Measurements from ENCODE around the gene INO80C.

The INO80C gene

GRCh38 chr18:35497370-35498197, at the start of gene INO80C:
Gene INO80C (minus strand): TSS chr18:35497960. CDS start chr18:35497874, 86 bp downstream.
- DNase-seq: peak; percentile 88 to 89

- DNase-seq: no peak
These were observed 49.3 kb upstream of the INO80C start for GRCh38 chr18:35547008-35547605.

GRCh38 chr18:35542356-35542755, 44.6 kb upstream of the INO80C start:
- no peak for DNase-seq

- DNase-seq: no peak
These were observed 37.5 kb upstream of the INO80C start for GRCh38 chr18:35535297-35535696.

- no peak for DNase-seq
These were observed 36.2 kb upstream of the INO80C start for GRCh38 chr18:35533916-35534405.

- DNase-seq: no peak
These were observed 31.1 kb upstream of the INO80C start for GRCh38 chr18:35528749-35529274.

GRCh38 chr18:35526495-35527059, 28.8 kb upstream of the INO80C start:
- no peak for DNase-seq

- no peak for DNase-seq
These were observed 28.2 kb upstream of the INO80C start for GRCh38 chr18:35525795-35526494.

- DNase-seq: no peak
These were observed 26.5 kb upstream of the INO80C start for GRCh38 chr18:35524226-35524625.

- DNase-seq: no peak
These were observed 24.6 kb upstream of the INO80C start for GRCh38 chr18:35522130-35522959.

- no peak for DNase-seq
These were observed 23.4 kb upstream of the INO80C start for GRCh38 chr18:35521133-35521532.

- DNase-seq: no peak
These were observed 21.6 kb upstream of the INO80C start for GRCh38 chr18:35519148-35519899.

- no peak for DNase-seq
These were observed 20.0 kb upstream of the INO80C start for GRCh38 chr18:35517715-35518114.

- no peak for DNase-seq
These were observed 19.0 kb upstream of the INO80C start for GRCh38 chr18:35516789-35517188.

- no peak for DNase-seq
These were observed 18.6 kb upstream of the INO80C start for GRCh38 chr18:35516351-35516750.

- no peak for DNase-seq
These were observed 17.8 kb upstream of the INO80C start for GRCh38 chr18:35515460-35516130.

- DNase-seq: no peak
These were observed 17.1 kb upstream of the INO80C start for GRCh38 chr18:35514752-35515459.

- DNase-seq: no peak
These were observed 16.5 kb upstream of the INO80C start for GRCh38 chr18:35514283-35514682.

GRCh38 chr18:35513181-35513936, 15.6 kb upstream of the INO80C start:
- DNase-seq: no peak

All from stimulated activated CD4-positive, alpha-beta T cell treated with anti-CD3 and anti-CD28 coated beads, Interleukin-2, amount 100 ng/mL, for 48 hours (primary cell).